Pancreas (tissue), 10 donors: Measurements from ENCODE around the gene SERINC5. TPM values are rescaled to one million over a fixed set of nuclear protein-coding genes. Genes with fewer than 3 reads are reported as not detected.

Experiments
- ATAC-seq, 4 donors: fragments of 200-7000 bp; cut with Tn5 transposase; one replicate each; pipeline versions ENCODE4 v1.8.0 to v1.9.1; 2020; ENCODE audit warnings: mild to moderate bottlenecking in 4 of 4, moderate library complexity in 4 of 4
- DNase-seq, 6 donors: peaks; one replicate each; pipeline ENCODE4 v3.0.0-alpha.2; 2020
- FAIRE-seq: peaks from 2 replicates; lab custom pipeline; 2012; peaks lifted over from hg19 to GRCh38; lab: Jason Lieb, UNC
- H3K27ac ChIP-seq, 4 donors: fragments of 200-600 bp; sonication (generic); 1 replicate in 3 of 4; 2 replicates in 1 of 4; pipeline versions ENCODE4 v1.5.0 to v1.8.0; 2020
- H3K27me3 ChIP-seq, 4 donors: fragments of 200-600 bp; one replicate each; pipeline ENCODE4 v1.8.0; 2021
- H3K36me3 ChIP-seq, 3 donors: fragments of 200-600 bp; sonication (generic) in 1 of 3; one replicate each; pipeline versions ENCODE4 v1.5.0 to v1.8.0; 2020 to 2021
- H3K4me1 ChIP-seq, 3 donors: fragments of 200-600 bp; one replicate each; pipeline ENCODE4 v1.8.0; 2021
- H3K4me3 ChIP-seq, 4 donors: fragments of 200-600 bp; sonication (generic) in 2 of 4; one replicate each; pipeline versions ENCODE4 v1.5.0 to v1.8.0; 2020 to 2021
- H3K9me3 ChIP-seq, 4 donors: fragments of 200-600 bp; one replicate each; pipeline ENCODE4 v1.8.0; 2021
- CTCF ChIP-seq, 4 donors: fragments of 200-600 bp; sonication (generic) in 3 of 4; IDR thresholded peaks; one replicate each; pipeline versions ENCODE4 v1.5.0 to v1.8.0; 2021; ENCODE audit warnings: antibody characterized with exemption in 4 of 4
- WGBS, 2 donors: extraction: QIAGEN DNeasy Blood & Tissue Kit; methylation state at CpG; one replicate each; pipeline ENCODE4 v1.1.7; 2013; 5-methylcytosine and 5-hydroxymethylcytosine counted together
- intact Hi-C, 3 donors: fragments of 100-400 bp; cut with DNase I; formaldehyde crosslinking; loops; one replicate each; pipeline versions ENCODE4 v1.11.1 to v1.14.2; 2022
- polyA plus RNA-seq, 2 donors: library from polyadenylated mRNA; stranded (reverse); fragments of 200-250 nt; gene quantifications; one replicate each; pipeline ENCODE4 v1.2.3, GENCODE V29; 2013
- total RNA-seq, 6 donors: library from RNA; stranded (reverse); fragmentation: NEBNext Ultra II Directional in 4 of 6; extraction: Animal tissue kit (Norgen Biotek cat#: 25700) in 4 of 6; gene quantifications; one replicate each; pipeline versions ENCODE4 v1.2.1 to v1.2.4, GENCODE V29; 2021 to 2023
- donor health status: healthy with polysubstance abuse.
- donor health status: DM: no; HTN: no; CAD: no; lungs with moderate emphysema.
- donor health status: DM: no; HTN: no; CAD: no.
- donor health status: control.
- donor health status: control.
- donor health status: Bipolar disorder and iron deficiency.
- donor health status: DM: yes; HTN: yes; CAD: no.
- donor health status: DM: no; HTN: no; CAD: no.
- donor health status: DM: no; HTN: no; CAD: no.
- donor health status: DM: yes; HTN: yes; CAD: no.

The SERINC5 gene
- total and polyA plus RNA-seq, 8 donors: 3.7 to 43.2 (median 14.8) TPM

GRCh38 chr5:80229902-80230255 lies 26.0 kb downstream of the SERINC5 start:
- peak; percentile 33 to 82 (median 68) for ATAC-seq
- intact Hi-C loops: no loop called here
- peaks cover 5 to 27% (median 14%) of the 10 kb centered on the region in 3 donors for H3K4me1 ChIP-seq
- no peaks in the 10 kb centered on the region for H3K9me3 ChIP-seq
- no peaks in the 10 kb centered on the region for H3K27me3 ChIP-seq
- no peak for TF ChIP-seq CTCF (IDR thresholded peaks at IDR 0.05)
- WGBS, 2 donors: 18% methylated on average over 4 of the region's 4 CpGs
- FAIRE-seq: no peak
- no peak for DNase-seq
- H3K36me3 ChIP-seq: no peaks in the 10 kb centered on the region
- peak overlapping the region in 3 of 4 donors; percentile 3 to 77 (median 51) for H3K27ac ChIP-seq
- H3K4me3 ChIP-seq: no peak overlapping the region

DNA sequence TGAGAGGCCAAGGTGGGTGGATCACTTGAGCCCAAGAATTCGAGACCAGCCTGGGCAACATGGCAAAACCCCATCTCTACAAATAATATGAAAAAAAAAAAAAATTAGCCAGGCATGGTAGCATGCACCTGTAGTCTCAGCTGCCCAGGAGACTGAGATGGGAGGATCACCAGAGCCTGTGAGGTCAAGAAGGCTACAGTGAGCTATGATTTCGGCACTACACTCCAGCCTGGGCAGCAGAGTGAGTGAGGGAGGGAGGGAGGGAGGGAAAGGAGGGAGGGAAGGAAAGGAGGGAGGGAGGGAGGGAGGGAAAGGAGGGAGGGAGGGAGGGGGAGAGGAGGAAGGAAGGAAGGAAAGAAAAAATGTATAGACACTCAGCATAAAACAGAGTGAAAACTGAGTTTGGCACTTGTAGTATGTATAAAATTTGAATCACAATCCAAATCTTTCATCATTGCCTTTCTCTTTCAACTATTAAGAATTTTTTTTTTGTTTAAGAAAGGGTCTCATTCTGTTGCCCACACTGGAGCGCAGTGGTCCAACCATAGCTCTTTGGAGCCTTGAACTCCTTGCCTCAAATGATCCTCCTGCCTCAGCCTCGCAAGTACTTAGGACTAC lies 27.8 kb downstream of the SERINC5 start:
- no peak for ATAC-seq
- peaks cover 5 to 27% (median 14%) of the 10 kb centered on the region in 3 donors for H3K4me1 ChIP-seq
- WGBS, 2 donors: 81 to 85% methylated on average over 4 of the region's 4 CpGs
- H3K27ac ChIP-seq: peak overlapping the region in 1 of 4 donors; percentile 77
- intact Hi-C loops: no loop called here
- no peak for FAIRE-seq
- H3K9me3 ChIP-seq: no peaks in the 10 kb centered on the region
- DNase-seq: no peak
- TF ChIP-seq CTCF (IDR thresholded peaks at IDR 0.05): no peak
- H3K27me3 ChIP-seq: no peaks in the 10 kb centered on the region
- H3K36me3 ChIP-seq: no peaks in the 10 kb centered on the region
- H3K4me3 ChIP-seq: no peak overlapping the region

DNA sequence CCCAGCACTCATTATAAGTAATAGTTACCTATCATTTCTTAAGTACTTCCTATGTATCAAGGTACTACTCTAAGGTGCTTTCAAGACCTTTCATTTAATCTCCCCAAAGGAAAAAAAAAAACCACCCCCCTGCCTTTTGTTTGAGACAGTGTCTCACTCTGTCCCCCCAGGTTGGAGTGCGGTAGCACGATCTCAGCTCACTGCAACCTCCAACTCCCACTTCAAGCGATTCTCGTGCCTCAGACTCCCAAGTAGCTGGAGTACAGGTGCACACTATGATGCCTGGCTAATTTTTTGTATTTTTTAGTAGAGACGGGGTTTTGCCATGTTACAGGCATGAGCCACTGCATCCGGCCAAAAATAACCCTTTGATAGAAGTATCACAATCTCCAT lies 29.9 kb downstream of the SERINC5 start:
- TF ChIP-seq CTCF (IDR thresholded peaks at IDR 0.05): no peak
- no peak for FAIRE-seq
- intact Hi-C loops: no loop called here
- Histone ChIP-seq H3K4me1 (peaks cover 5 to 26% (median 14%) of the 10 kb centered on the region in 3 donors), H3K4me3 (no peak overlapping the region), H3K27ac (no peak overlapping the region), H3K36me3 (no peaks in the 10 kb centered on the region), H3K27me3 (no peaks in the 10 kb centered on the region), H3K9me3 (no peaks in the 10 kb centered on the region)
- 83 to 84% methylated on average over 6 of the region's 6 CpGs for WGBS, 2 donors
- no peak for DNase-seq
- ATAC-seq: no peak

DNA sequence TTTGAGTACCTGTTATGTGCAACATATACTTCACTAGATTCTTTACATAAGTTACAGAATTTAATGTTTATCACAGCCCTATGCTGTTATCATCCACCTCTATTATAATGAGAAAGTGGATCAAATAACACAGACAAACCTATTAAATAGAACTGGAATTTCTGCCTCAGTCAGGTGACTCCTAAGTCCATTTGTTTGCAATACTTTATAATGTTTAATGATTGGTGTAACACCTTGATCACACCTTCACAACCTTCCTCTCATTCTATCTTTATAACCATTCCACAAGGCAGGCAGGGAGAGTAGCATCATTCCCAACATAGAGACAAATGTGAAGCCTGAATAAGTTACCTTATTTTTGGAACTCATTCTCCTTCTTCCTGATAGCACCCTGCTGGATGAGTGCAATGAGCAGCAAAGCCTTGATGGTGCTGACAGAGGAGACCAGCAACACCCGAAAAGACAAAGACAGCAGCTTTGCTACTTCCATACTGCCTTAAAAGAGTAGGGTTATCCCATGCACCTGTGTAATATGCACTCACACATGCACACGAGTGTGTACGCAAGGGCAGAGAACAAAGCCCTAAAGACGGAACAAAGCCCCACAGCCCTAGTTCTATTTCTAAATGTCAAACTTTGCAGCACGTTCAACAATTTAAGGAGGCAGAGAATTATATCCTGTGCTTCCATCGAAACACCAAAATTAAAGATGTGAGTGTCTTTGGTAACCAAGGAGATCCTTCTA lies 30.5 kb downstream of the SERINC5 start:
- TF ChIP-seq CTCF (IDR thresholded peaks at IDR 0.05): no peak
- Histone ChIP-seq H3K27ac (no peak overlapping the region), H3K9me3 (no peaks in the 10 kb centered on the region), H3K36me3 (no peaks in the 10 kb centered on the region), H3K27me3 (no peaks in the 10 kb centered on the region), H3K4me1 (peaks cover 0 to 20% (median 14%) of the 10 kb centered on the region in 3 donors), H3K4me3 (no peak overlapping the region)
- 71 to 72% methylated on average over 6 of the region's 6 CpGs for WGBS, 2 donors
- ATAC-seq (no peak), DNase-seq (no peak), FAIRE-seq (no peak)
- intact Hi-C loops: no loop called here

DNA sequence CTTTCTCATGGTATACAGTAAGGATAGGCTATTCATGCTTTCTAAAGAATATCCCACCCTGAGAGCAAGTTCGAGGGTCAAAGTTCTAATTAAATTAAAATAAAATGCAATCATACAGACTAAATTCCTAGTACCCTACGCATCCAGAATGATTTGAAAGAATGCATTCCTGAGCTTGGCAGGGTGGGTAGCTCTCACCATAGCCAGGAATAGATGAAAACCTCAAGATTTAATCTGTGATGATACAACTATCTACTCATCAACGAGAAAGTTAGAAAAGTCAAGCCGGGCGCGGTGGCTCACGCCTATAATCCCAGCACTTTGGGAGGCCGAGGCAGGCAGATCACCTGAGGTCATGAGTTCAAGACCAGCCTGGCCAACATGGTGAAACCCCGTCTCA lies 32.3 kb downstream of the SERINC5 start:
- WGBS, 2 donors: 93 to 96% methylated on average over 9 of the region's 9 CpGs
- Histone ChIP-seq H3K27ac (no peak overlapping the region), H3K36me3 (no peaks in the 10 kb centered on the region), H3K27me3 (no peaks in the 10 kb centered on the region), H3K4me3 (no peak overlapping the region), H3K9me3 (no peaks in the 10 kb centered on the region), H3K4me1 (peaks cover 5 to 11% (median 7%) of the 10 kb centered on the region in 3 donors)
- intact Hi-C loops: no loop called here
- FAIRE-seq (no peak), ATAC-seq (no peak), DNase-seq (no peak)
- TF ChIP-seq CTCF (IDR thresholded peaks at IDR 0.05): no peak
